A549 (cell line): ENCODE data around the gene RPH3AL.

Experiments used
- CBX8 ChIP-seq: fragments of 200-600 bp; sonication (generic); IDR thresholded peaks from 2 replicates; pipeline ENCODE4 v1.6.1; 2016
- CTCF ChIP-seq: fragments of >200 bp; sonication (Bioruptor Twin); formaldehyde crosslinking; IDR thresholded peaks from 3 replicates; pipeline ENCODE4 v1.5.1; 2016
- POLR2A ChIP-seq: IDR thresholded peaks from 2 replicates; pipeline ENCODE4 v1.6.1; 2012; ENCODE audit warnings: mild to moderate bottlenecking, low read length
- POLR2AphosphoS2 ChIP-seq: conservative IDR thresholded peaks from 2 replicates; pipeline ENCODE4 v1.6.1; 2012; ENCODE audit warnings: low read length, improper control_type of control experiment, inconsistent platforms

- TF ChIP-seq POLR2A (no peak), CTCF (no peak), CBX8 (no peak), POLR2AphosphoS2 (no peak)
These were observed 73.9 kb downstream of the RPH3AL start for GRCh38 chr17:278676-279059.
